PC-3 (cell line): Measurements from ENCODE around the gene PGBD5. TPM values are rescaled to one million over a fixed set of nuclear protein-coding genes. Genes with fewer than 3 reads are reported as not detected.

Source experiments
- ATAC-seq: fragments of 200-7000 bp; cut with Tn5 transposase; 2 replicates; pipeline ENCODE4 v1.9.1; 2020; ENCODE audit warnings: mild to moderate bottlenecking, moderate library complexity
- BruUV-seq: library from RNA; stranded (reverse); fragments of 400-500 nt; replicated peaks from 2 replicates; lab custom pipeline; 2021; lab: Mats Ljungman, UMichigan
- CTCF ChIA-PET: fragments of 300-600 bp; sonication (Branson Sonifier 250); formaldehyde crosslinking; loops from one replicate; lab custom pipeline; 2022; ENCODE audit warnings: antibody characterized with exemption; lab: Charles Lee
- POLR2A ChIA-PET: fragments of 300-600 bp; sonication (Branson Sonifier 250); formaldehyde crosslinking; loops from one replicate; lab custom pipeline; 2022; ENCODE audit warnings: antibody characterized with exemption; ENCODE audit not compliant: unreplicated experiment; lab: Charles Lee
- DNase-seq: peaks from one replicate; pipeline ENCODE4 v3.0.0-alpha.2; 2015
- H2AFZ ChIP-seq: fragments of 300-600 bp; sonication (generic); 2 replicates; pipeline ENCODE4 v1.6.0; 2016; ENCODE audit warnings: antibody characterized with exemption, low read length
- H3F3A ChIP-seq: fragments of 300-600 bp; sonication (generic); one replicate; pipeline ENCODE4 v1.6.0; 2017; ENCODE audit warnings: antibody characterized with exemption, low read length, control low read depth, mild to moderate bottlenecking; ENCODE audit not compliant: unreplicated experiment
- H3K27ac ChIP-seq: fragments of 300-600 bp; sonication (generic); 2 replicates; pipeline ENCODE4 v1.5.1; 2016; ENCODE audit warnings: mild to moderate bottlenecking, low read length
- H3K27me3 ChIP-seq: fragments of 300-600 bp; sonication (generic); 2 replicates; pipeline ENCODE4 v1.6.1; 2016; ENCODE audit warnings: low read length, mixed read lengths
- H3K36me3 ChIP-seq: fragments of 300-600 bp; sonication (generic); 2 replicates; pipeline ENCODE4 v1.6.1; 2016; ENCODE audit warnings: low read depth, mixed run types, low read length, mixed read lengths
- H3K4me1 ChIP-seq: fragments of 300-600 bp; sonication (generic); 2 replicates; pipeline ENCODE4 v1.5.1; 2016; ENCODE audit warnings: low read length; ENCODE audit not compliant: insufficient read depth
- H3K4me2 ChIP-seq: fragments of 300-600 bp; sonication (generic); 2 replicates; pipeline ENCODE4 v1.6.0; 2016; ENCODE audit warnings: low read length
- H3K4me3 ChIP-seq: fragments of 300-600 bp; sonication (generic); 2 replicates; pipeline ENCODE4 v1.5.1; 2016; ENCODE audit warnings: mild to moderate bottlenecking, low read length, mixed read lengths
- H3K79me2 ChIP-seq: fragments of 300-600 bp; sonication (generic); 2 replicates; pipeline ENCODE4 v1.6.1; 2017; ENCODE audit warnings: low read length, mixed read lengths
- H3K9ac ChIP-seq: fragments of 300-600 bp; sonication (generic); 2 replicates; pipeline ENCODE4 v1.6.0; 2016; ENCODE audit warnings: mild to moderate bottlenecking, low read length
- H3K9me2 ChIP-seq: fragments of 300-600 bp; sonication (generic); replicated peaks from 2 replicates; pipeline ENCODE4 v1.6.1; 2016; ENCODE audit warnings: mixed run types, low read length, mixed read lengths
- H3K9me3 ChIP-seq: fragments of 300-600 bp; sonication (generic); 2 replicates; pipeline ENCODE4 v1.6.1; 2016; ENCODE audit warnings: low read length, mixed read lengths
- H4K20me1 ChIP-seq: fragments of 300-600 bp; sonication (generic); 2 replicates; pipeline ENCODE4 v1.6.1; 2016; ENCODE audit warnings: low read length, mixed read lengths
- EZH2 ChIP-seq: fragments of 300-600 bp; sonication (generic); IDR thresholded peaks from one replicate; pipeline ENCODE4 v1.6.1; 2017; ENCODE audit warnings: antibody characterized with exemption, mild to moderate bottlenecking, low read length; ENCODE audit not compliant: unreplicated experiment
- EZH2phosphoT487 ChIP-seq: fragments of 300-600 bp; sonication (generic); IDR thresholded peaks from 2 replicates; pipeline ENCODE4 v1.6.1; 2018; ENCODE audit warnings: mild to moderate bottlenecking, antibody characterized with exemption, low read length, borderline replicate concordance
- intact Hi-C: fragments of 100-400 bp; cut with micrococcal nuclease; formaldehyde crosslinking; loops from 2 replicates; pipeline ENCODE4 v1.9.0; 2023
- total RNA-seq: library from RNA; depleted of rRNA; stranded (reverse); fragments of >200 nt; gene quantifications from 2 replicates; pipeline ENCODE4 v1.2.3, GENCODE V29; 2014
- TF ChIP-seq, protein P1 (sequence below): fragments of 300-600 bp; sonication (generic); conservative IDR thresholded peaks from 2 replicates; pipeline ENCODE4 v1.5.1; 2017; ENCODE audit warnings: antibody characterized with exemption, low read depth, mild to moderate bottlenecking, low read length

The PGBD5 gene
- total RNA-seq, 1 experiment from 2014 or later = under 0.01 TPM

DNA sequence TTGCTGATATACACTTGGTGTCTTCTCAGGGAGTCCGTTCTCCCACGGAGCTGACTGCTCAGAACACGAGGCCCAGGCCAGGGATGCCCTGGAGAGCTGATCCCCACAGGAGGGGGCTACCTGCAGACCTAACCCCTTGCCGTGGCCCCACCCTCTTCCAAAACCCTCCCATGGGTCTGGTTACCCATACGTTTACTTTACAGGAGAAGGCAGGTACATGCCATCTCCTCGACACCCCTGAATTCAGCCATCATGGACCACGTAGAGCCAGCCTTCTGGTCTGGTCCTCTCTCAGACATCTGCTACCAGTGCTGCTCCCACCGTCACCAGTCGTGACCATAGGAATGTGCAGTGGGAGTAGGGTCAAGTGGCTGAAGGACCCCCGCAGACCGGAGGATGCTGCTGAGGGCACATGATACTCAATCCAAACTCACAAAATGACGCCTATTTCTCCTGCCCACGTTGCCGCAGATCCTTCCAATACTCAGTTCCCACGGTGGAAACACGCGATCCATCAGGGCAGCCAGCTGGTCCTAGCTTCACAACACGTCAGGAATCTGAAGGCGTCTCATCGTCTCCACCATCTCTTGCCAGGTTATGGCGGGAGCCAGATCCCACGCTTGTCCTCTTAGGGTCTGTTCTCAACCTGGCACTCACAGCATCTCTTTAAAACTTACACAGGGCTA lies 26.7 kb downstream of the PGBD5 start:
- H3F3A ChIP-seq = no peaks in the 10 kb centered on the region
- no peaks in the 10 kb centered on the region for H3K9me2 ChIP-seq
- no peaks in the 10 kb centered on the region for H3K4me1 ChIP-seq
- peaks cover 47% of the 10 kb centered on the region for H3K27me3 ChIP-seq
- no peak overlapping the region for H3K9ac ChIP-seq
- no peaks in the 10 kb centered on the region for H3K9me3 ChIP-seq
- CTCF ChIA-PET = no interaction called here
- H3K4me2 ChIP-seq = no peak overlapping the region
- no peak overlapping the region for H3K4me3 ChIP-seq
- no peak for ATAC-seq
- H3K79me2 ChIP-seq = no peaks in the 10 kb centered on the region
- H3K27ac ChIP-seq = no peak overlapping the region
- intact Hi-C loops = no loop called here
- TF ChIP-seq EZH2phosphoT487 = no peak
- TF ChIP-seq, protein P1, sequence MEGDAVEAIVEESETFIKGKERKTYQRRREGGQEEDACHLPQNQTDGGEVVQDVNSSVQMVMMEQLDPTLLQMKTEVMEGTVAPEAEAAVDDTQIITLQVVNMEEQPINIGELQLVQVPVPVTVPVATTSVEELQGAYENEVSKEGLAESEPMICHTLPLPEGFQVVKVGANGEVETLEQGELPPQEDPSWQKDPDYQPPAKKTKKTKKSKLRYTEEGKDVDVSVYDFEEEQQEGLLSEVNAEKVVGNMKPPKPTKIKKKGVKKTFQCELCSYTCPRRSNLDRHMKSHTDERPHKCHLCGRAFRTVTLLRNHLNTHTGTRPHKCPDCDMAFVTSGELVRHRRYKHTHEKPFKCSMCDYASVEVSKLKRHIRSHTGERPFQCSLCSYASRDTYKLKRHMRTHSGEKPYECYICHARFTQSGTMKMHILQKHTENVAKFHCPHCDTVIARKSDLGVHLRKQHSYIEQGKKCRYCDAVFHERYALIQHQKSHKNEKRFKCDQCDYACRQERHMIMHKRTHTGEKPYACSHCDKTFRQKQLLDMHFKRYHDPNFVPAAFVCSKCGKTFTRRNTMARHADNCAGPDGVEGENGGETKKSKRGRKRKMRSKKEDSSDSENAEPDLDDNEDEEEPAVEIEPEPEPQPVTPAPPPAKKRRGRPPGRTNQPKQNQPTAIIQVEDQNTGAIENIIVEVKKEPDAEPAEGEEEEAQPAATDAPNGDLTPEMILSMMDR = no peak
- TF ChIP-seq EZH2 = no peak
- H3K36me3 ChIP-seq = no peaks in the 10 kb centered on the region
- H4K20me1 ChIP-seq = no peaks in the 10 kb centered on the region
- no TSS peak for BruUV-seq
- H2AFZ ChIP-seq = no peak overlapping the region
- POLR2A ChIA-PET = interaction anchor here (0.6 kb wide), 1 partner anchor 8 kb away, joined by 11 read pairs; no protein-coding TSS in a partner anchor
- no peak for DNase-seq

GRCh38 chr1:230398856-230399255 lies 27.3 kb downstream of the PGBD5 start:
- intact Hi-C loops = no loop called here
- no peak overlapping the region for H2AFZ ChIP-seq
- H3K9me2 ChIP-seq = no peaks in the 10 kb centered on the region
- no peak for TF ChIP-seq EZH2
- TF ChIP-seq, protein P1 = no peak
- no peak for TF ChIP-seq EZH2phosphoT487
- H3K9me3 ChIP-seq = no peaks in the 10 kb centered on the region
- H3K36me3 ChIP-seq = no peaks in the 10 kb centered on the region
- no peaks in the 10 kb centered on the region for H3K79me2 ChIP-seq
- H3F3A ChIP-seq = no peaks in the 10 kb centered on the region
- ChIA-PET POLR2A (interaction anchor here (0.6 kb wide), 1 partner anchor 8 kb away, joined by 11 read pairs; no protein-coding TSS in a partner anchor), CTCF (no interaction called here)
- ATAC-seq (no peak), DNase-seq (no peak)
- peaks cover 51% of the 10 kb centered on the region for H3K27me3 ChIP-seq
- H3K9ac ChIP-seq = no peak overlapping the region
- no TSS peak for BruUV-seq
- no peak overlapping the region for H3K27ac ChIP-seq
- H3K4me2 ChIP-seq = no peak overlapping the region
- no peak overlapping the region for H3K4me3 ChIP-seq
- H3K4me1 ChIP-seq = no peaks in the 10 kb centered on the region
- H4K20me1 ChIP-seq = no peaks in the 10 kb centered on the region

GRCh38 chr1:230396966-230397365 lies 29.2 kb downstream of the PGBD5 start:
- H3K79me2 ChIP-seq = no peaks in the 10 kb centered on the region
- H4K20me1 ChIP-seq = no peaks in the 10 kb centered on the region
- no TSS peak for BruUV-seq
- CTCF ChIA-PET = no interaction called here
- POLR2A ChIA-PET = no interaction called here
- H2AFZ ChIP-seq = no peak overlapping the region
- no peak overlapping the region for H3K27ac ChIP-seq
- TF ChIP-seq EZH2 (no peak), EZH2phosphoT487 (no peak)
- TF ChIP-seq, protein P1 = no peak
- H3F3A ChIP-seq = no peaks in the 10 kb centered on the region
- no peaks in the 10 kb centered on the region for H3K36me3 ChIP-seq
- H3K4me3 ChIP-seq = no peak overlapping the region
- no peaks in the 10 kb centered on the region for H3K9me2 ChIP-seq
- H3K9ac ChIP-seq = no peak overlapping the region
- no peaks in the 10 kb centered on the region for H3K4me1 ChIP-seq
- DNase-seq = no peak
- intact Hi-C loops = no loop called here
- H3K4me2 ChIP-seq = no peak overlapping the region
- H3K27me3 ChIP-seq = peaks cover 61% of the 10 kb centered on the region
- no peak for ATAC-seq
- no peaks in the 10 kb centered on the region for H3K9me3 ChIP-seq
